Neutrophil (primary cell): ENCODE data around the gene SRGAP1.

Source experiments
- H3K27ac ChIP-seq: fragments of 200-600 bp; sonication (generic); 2 replicates; pipeline ENCODE4 v1.5.1; 2016; ENCODE audit warnings: mild to moderate bottlenecking, moderate library complexity
- H3K27me3 ChIP-seq: fragments of 200-600 bp; sonication (generic); 2 replicates; pipeline ENCODE4 v1.6.0; 2016; ENCODE audit warnings: mild to moderate bottlenecking
- H3K36me3 ChIP-seq: fragments of 200-600 bp; sonication (generic); 2 replicates; pipeline ENCODE4 v1.5.1; 2017
- H3K4me1 ChIP-seq, 2 experiments: fragments of 200-600 bp in 1 of 2; sonication (generic) in 1 of 2; 1 replicate in 1 of 2; 2 replicates in 1 of 2; pipeline versions ENCODE4 v1.5.1 to v1.6.1; 2013 to 2016; ENCODE audit warnings: low read depth in 1 of 2, low read length in 1 of 2, mild to moderate bottlenecking in 1 of 2, moderate library complexity in 1 of 2; ENCODE audit not compliant: control insufficient read depth in 1 of 2, insufficient read depth in 1 of 2
- H3K4me3 ChIP-seq, 2 experiments: fragments of 200-600 bp in 1 of 2; sonication (generic) in 1 of 2; 1 replicate in 1 of 2; 2 replicates in 1 of 2; pipeline ENCODE4 v1.5.1; 2013 to 2016; ENCODE audit warnings: low read depth in 1 of 2, low read length in 1 of 2, mild to moderate bottlenecking in 1 of 2, moderate library complexity in 1 of 2
- H3K9me3 ChIP-seq: fragments of 200-600 bp; sonication (generic); 2 replicates; pipeline ENCODE4 v1.5.1; 2016
- CTCF ChIP-seq: fragments of 200-600 bp; sonication (generic); IDR thresholded peaks from 2 replicates; pipeline ENCODE4 v1.5.1; 2016; ENCODE audit warnings: antibody characterized with exemption

The SRGAP1 gene

GRCh38 chr12:63862969-63863230 is 18.4 kb downstream of the SRGAP1 start:
- Histone ChIP-seq H3K9me3 (no peaks in the 10 kb centered on the region), H3K27me3 (no peaks in the 10 kb centered on the region), H3K4me3 (no peak overlapping the region), H3K27ac (no peak overlapping the region), H3K4me1 (no peaks in the 10 kb centered on the region), H3K36me3 (no peaks in the 10 kb centered on the region)
- TF ChIP-seq CTCF, result no peak

GRCh38 chr12:63863658-63864453 is 19.4 kb downstream of the SRGAP1 start:
- TF ChIP-seq CTCF, result no peak
- Histone ChIP-seq H3K4me3 (no peak overlapping the region), H3K9me3 (no peaks in the 10 kb centered on the region), H3K4me1 (no peaks in the 10 kb centered on the region), H3K36me3 (no peaks in the 10 kb centered on the region), H3K27me3 (no peaks in the 10 kb centered on the region), H3K27ac (no peak overlapping the region)

- Histone ChIP-seq H3K36me3 (no peaks in the 10 kb centered on the region), H3K4me3 (no peak overlapping the region), H3K4me1 (no peaks in the 10 kb centered on the region), H3K27ac (no peak overlapping the region), H3K9me3 (no peaks in the 10 kb centered on the region), H3K27me3 (no peaks in the 10 kb centered on the region)
- TF ChIP-seq CTCF, result no peak
Observed at GRCh38 chr12:63864454-63864706, 19.9 kb downstream of the SRGAP1 start.

- no peak for TF ChIP-seq CTCF
- Histone ChIP-seq H3K36me3 (no peaks in the 10 kb centered on the region), H3K27ac (no peak overlapping the region), H3K4me3 (no peak overlapping the region), H3K27me3 (no peaks in the 10 kb centered on the region), H3K4me1 (no peaks in the 10 kb centered on the region), H3K9me3 (no peaks in the 10 kb centered on the region)
Observed at GRCh38 chr12:63865448-63865847, 20.9 kb downstream of the SRGAP1 start.

GRCh38 chr12:63867053-63867452 is 22.6 kb downstream of the SRGAP1 start:
- Histone ChIP-seq H3K27ac (no peak overlapping the region), H3K4me1 (no peaks in the 10 kb centered on the region), H3K4me3 (no peak overlapping the region), H3K36me3 (no peaks in the 10 kb centered on the region), H3K9me3 (no peaks in the 10 kb centered on the region), H3K27me3 (no peaks in the 10 kb centered on the region)
- TF ChIP-seq CTCF, result no peak

GRCh38 chr12:63869656-63870055 is 25.2 kb downstream of the SRGAP1 start:
- H3K27me3 ChIP-seq, result no peaks in the 10 kb centered on the region
- no peak for TF ChIP-seq CTCF
- no peaks in the 10 kb centered on the region for H3K9me3 ChIP-seq
- H3K36me3 ChIP-seq, result no peaks in the 10 kb centered on the region
- H3K4me3 ChIP-seq, result no peak overlapping the region
- no peaks in the 10 kb centered on the region for H3K4me1 ChIP-seq
- H3K27ac ChIP-seq, result no peak overlapping the region
